Parathyroid adenoma (tissue), 2 donors: ENCODE measurements around the gene CYP26C1.

Source experiments
- H2AFZ ChIP-seq: fragments of 300-600 bp; sonication (generic); one replicate; pipeline ENCODE4 v1.7.0; 2017; ENCODE audit warnings: antibody characterized with exemption, mild to moderate bottlenecking
- H3K27ac ChIP-seq: fragments of 300-600 bp; sonication (generic); one replicate; pipeline ENCODE4 v1.7.0; 2017
- H3K27me3 ChIP-seq: fragments of 300-600 bp; sonication (generic); one replicate; pipeline ENCODE4 v1.7.0; 2017; ENCODE audit warnings: low read length; ENCODE audit not compliant: control insufficient read depth, insufficient read depth
- H3K36me3 ChIP-seq: fragments of 300-600 bp; sonication (generic); one replicate; pipeline ENCODE4 v1.7.0; 2017; ENCODE audit warnings: low read length; ENCODE audit not compliant: control insufficient read depth, insufficient read depth
- H3K4me1 ChIP-seq: fragments of 300-600 bp; sonication (generic); one replicate; pipeline ENCODE4 v1.7.0; 2017; ENCODE audit warnings: control low read depth
- H3K4me2 ChIP-seq: fragments of 300-600 bp; sonication (generic); one replicate; pipeline ENCODE4 v1.7.0; 2017; ENCODE audit warnings: low read length
- H3K4me3 ChIP-seq: fragments of 300-600 bp; sonication (generic); one replicate; pipeline ENCODE4 v1.7.0; 2017; ENCODE audit warnings: low read depth, low read length
- H3K79me2 ChIP-seq: fragments of 300-600 bp; sonication (generic); one replicate; pipeline ENCODE4 v1.7.0; 2017; ENCODE audit warnings: control low read depth
- H3K9ac ChIP-seq: fragments of 300-600 bp; sonication (generic); one replicate; pipeline ENCODE4 v1.7.0; 2017; ENCODE audit warnings: mild to moderate bottlenecking
- H3K9me3 ChIP-seq: fragments of 300-600 bp; sonication (generic); one replicate; pipeline ENCODE4 v1.7.0; 2017; ENCODE audit warnings: low read length; ENCODE audit not compliant: control insufficient read depth
- CTCF ChIP-seq: fragments of 300-600 bp; sonication (generic); IDR thresholded peaks from one replicate; pipeline ENCODE4 v1.7.0; 2017; ENCODE audit warnings: antibody characterized with exemption, mild to moderate bottlenecking
- donor health status: primary hyperparathyroidism.

Gene CYP26C1

GRCh38 chr10:93103953-93104352 is 43.4 kb downstream of the CYP26C1 start:
- Histone ChIP-seq H3K9me3 (no peaks in the 10 kb centered on the region), H3K4me1 (no peaks in the 10 kb centered on the region), H3K9ac (no peak overlapping the region), H3K27ac (no peak overlapping the region), H3K36me3 (no peaks in the 10 kb centered on the region), H2AFZ (no peak overlapping the region), H3K4me2 (no peak overlapping the region), H3K79me2 (no peaks in the 10 kb centered on the region), H3K4me3 (no peak overlapping the region), H3K27me3 (no peaks in the 10 kb centered on the region)
- no peak for TF ChIP-seq CTCF

GRCh38 chr10:93106631-93107072 is 46.1 kb downstream of the CYP26C1 start:
- no peak for TF ChIP-seq CTCF
- Histone ChIP-seq H3K79me2 (no peaks in the 10 kb centered on the region), H3K27ac (no peak overlapping the region), H3K4me1 (no peaks in the 10 kb centered on the region), H3K27me3 (no peaks in the 10 kb centered on the region), H3K36me3 (no peaks in the 10 kb centered on the region), H3K9ac (no peak overlapping the region), H3K9me3 (no peaks in the 10 kb centered on the region), H3K4me3 (no peak overlapping the region), H2AFZ (no peak overlapping the region), H3K4me2 (no peak overlapping the region)

- Histone ChIP-seq H3K9me3 (no peaks in the 10 kb centered on the region), H3K4me3 (no peak overlapping the region), H3K79me2 (no peaks in the 10 kb centered on the region), H3K36me3 (no peaks in the 10 kb centered on the region), H3K4me1 (no peaks in the 10 kb centered on the region), H3K4me2 (no peak overlapping the region), H3K27me3 (no peaks in the 10 kb centered on the region), H3K9ac (no peak overlapping the region), H2AFZ (no peak overlapping the region), H3K27ac (no peak overlapping the region)
- no peak for TF ChIP-seq CTCF
These were observed 50.0 kb downstream of the CYP26C1 start for GRCh38 chr10:93110472-93111146.

- H2AFZ ChIP-seq = no peak overlapping the region
- H3K4me1 ChIP-seq = no peaks in the 10 kb centered on the region
- H3K9ac ChIP-seq = no peak overlapping the region
- H3K27ac ChIP-seq = no peak overlapping the region
- no peaks in the 10 kb centered on the region for H3K79me2 ChIP-seq
- no peak for TF ChIP-seq CTCF
- H3K27me3 ChIP-seq = no peaks in the 10 kb centered on the region
- no peak overlapping the region for H3K4me2 ChIP-seq
- no peaks in the 10 kb centered on the region for H3K9me3 ChIP-seq
- H3K4me3 ChIP-seq = no peak overlapping the region
- H3K36me3 ChIP-seq = no peaks in the 10 kb centered on the region
These were observed 52.4 kb downstream of the CYP26C1 start for GRCh38 chr10:93113042-93113441.
